ENCODE results near the gene RNF157.

Gene RNF157

DNA sequence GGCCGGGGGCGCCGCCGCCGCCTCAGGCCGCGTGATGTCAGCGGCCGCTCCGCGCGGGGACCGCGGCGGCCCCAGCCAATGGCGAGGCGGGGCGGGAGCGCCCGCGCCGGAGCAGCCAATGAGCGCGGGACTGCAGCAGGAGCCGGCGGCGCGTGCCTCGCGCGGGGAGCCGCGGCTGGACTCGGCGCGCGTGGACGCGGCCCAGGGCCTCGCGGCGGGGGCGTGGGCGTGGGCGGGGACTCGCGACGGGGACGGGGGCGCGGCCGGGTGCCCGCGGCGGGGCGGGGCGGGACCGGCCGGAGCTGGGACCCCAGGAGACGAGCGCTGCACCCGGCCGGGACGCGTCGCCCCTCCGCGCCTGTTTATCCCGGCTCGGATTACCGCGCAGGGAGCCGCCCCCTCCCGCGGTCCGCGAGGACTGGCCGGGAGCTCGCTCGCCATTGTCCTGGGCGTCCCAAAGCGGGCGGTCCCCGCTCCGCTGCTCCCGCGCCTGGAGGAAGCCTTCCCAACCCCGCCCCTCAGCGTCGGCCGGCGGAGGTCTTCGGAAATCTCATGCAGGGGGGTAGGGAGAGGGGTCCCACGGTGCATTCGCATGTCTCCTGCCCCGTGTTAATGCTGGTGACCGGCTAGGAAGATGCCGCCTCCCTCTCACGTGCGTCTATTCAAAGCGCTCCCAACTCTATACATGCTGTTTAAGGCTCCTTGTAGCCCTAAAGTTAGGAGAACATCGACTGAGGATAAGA, at the start of gene RNF157:
Gene RNF157 (minus strand): TSS at position 33 of the 743 bp plus-strand sequence. CDS start 253 bp downstream, outside the sequence.
- peak; percentile 63 for DNase-seq

DNA sequence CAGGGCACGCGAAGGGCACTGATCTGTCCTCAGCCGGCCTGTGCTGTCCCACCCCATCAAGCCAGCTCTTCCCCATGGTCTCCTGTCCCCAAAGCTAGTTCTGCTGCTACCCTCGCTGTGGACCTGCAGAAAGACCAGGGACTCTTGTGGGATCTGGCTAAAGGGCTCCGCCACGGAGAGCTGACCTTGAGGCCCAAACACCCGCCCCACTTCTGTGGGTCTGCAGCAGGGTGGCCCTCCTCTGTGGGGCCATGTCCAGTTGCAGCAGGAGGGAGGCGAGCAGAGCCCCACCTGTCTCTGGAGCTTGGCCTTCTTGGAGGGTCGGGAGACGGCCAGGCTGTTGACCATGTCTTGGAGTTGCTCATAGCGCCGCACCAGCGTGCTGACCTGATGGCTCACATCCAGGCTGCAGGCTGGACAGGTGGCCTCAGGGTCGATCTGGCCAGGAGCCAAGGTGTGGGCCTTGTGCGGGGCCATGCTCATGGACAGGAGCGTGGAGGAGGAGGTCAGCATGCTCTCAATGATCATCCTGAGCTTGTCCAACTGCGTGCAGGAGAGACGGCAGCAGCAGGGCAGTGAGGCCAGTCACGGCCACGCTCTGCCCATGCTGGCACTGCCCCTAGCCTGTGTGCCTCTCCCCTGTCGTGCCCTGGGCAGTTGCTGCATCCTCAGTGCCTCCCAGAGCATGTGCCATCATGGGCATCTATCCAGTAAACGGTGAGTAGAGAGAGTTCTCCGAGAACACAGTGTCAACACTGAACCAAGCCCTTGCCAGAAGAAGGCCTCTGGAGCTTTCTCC, 41.5 kb upstream of the RNF157 start:
- DNase-seq: no peak

DNA sequence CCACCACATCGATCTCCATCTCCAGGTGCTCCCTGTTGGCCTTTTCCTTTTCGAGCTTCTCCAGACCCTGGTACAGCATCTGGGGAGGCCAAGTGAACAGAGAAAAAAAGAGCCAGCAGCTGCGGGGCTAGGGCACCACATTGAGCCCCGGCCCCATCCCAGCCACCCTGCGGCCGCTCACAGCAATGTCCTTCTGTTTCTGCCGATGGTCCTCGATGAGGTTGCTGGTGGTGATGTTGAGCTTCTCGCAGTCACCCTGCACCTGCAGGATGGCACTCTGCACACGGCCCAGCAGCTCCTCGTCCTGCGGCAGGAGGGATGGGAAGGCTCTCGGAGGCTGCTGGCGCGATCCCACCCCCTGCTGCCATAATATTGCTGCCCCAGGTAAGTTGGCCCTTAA, 40.4 kb upstream of the RNF157 start:
- DNase-seq: no peak

DNA sequence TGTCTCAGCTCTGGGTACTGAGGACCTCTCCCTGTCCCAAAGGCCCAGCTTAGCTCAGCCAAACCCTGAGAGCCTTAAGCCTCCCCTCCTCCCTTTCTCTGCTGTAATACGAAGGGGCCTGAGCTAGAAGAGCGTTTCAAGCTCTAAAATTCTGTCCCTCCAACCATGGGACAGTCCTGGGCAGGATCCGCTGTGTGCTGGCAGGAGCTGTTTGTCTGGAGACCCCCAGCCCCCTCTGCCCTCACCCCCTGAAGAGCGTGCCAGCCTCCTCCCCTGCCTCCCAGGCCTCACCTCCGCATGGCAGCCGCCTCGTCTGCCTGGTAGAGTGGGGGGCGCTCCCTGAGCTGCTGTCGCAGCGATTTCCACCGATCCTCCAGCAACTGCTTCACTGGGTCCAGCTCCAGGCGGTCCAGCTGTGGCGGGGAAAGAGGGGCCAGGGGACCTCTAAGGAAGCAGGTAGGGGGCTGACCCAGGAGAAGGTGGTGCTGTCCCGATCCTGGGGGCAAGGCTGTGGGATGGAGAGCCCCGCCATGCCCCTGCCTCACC, 39.5 kb upstream of the RNF157 start:
- no peak for DNase-seq

DNA sequence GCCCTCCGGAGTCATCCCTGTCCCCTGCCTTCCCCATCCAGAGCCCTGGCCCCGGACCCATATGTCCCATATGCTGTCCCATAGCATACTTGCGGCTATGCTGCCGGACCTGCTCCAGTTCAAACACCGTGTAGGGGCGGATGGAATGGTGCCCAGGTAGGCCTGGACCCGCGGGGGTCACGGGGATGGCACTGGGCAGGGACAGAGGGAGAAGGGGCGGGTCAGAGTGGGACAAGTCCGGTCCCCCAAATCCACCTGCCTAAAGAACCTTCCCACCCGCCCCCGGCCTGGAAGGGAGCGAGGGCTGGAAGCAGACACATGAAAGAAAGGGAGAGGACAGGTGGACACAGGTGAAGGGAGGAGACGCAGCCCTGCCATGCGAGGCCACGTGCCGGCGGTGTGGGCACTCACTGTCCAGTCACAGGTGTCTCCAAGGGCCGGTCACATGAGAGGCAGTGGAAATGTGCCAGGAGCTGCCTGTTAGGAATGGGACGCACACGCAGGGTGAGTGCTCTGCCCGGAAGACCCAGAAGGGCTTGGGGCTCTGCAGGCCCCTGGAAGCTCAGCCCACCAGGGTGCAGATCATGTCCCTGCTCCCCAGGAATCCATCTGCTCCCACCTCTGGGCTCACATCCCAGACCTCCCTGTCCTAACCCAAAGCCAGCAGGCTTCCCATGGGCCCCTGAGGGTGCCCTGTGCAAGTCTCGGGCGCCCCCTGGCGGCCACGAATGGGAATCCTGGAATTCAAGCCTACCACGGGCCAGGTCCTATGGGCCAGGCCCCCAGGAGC, 38.9 kb upstream of the RNF157 start:
- DNase-seq: peak; percentile 86

GRCh38 chr17:76278268-76278908, 38.1 kb upstream of the RNF157 start:
- DNase-seq: no peak

DNA sequence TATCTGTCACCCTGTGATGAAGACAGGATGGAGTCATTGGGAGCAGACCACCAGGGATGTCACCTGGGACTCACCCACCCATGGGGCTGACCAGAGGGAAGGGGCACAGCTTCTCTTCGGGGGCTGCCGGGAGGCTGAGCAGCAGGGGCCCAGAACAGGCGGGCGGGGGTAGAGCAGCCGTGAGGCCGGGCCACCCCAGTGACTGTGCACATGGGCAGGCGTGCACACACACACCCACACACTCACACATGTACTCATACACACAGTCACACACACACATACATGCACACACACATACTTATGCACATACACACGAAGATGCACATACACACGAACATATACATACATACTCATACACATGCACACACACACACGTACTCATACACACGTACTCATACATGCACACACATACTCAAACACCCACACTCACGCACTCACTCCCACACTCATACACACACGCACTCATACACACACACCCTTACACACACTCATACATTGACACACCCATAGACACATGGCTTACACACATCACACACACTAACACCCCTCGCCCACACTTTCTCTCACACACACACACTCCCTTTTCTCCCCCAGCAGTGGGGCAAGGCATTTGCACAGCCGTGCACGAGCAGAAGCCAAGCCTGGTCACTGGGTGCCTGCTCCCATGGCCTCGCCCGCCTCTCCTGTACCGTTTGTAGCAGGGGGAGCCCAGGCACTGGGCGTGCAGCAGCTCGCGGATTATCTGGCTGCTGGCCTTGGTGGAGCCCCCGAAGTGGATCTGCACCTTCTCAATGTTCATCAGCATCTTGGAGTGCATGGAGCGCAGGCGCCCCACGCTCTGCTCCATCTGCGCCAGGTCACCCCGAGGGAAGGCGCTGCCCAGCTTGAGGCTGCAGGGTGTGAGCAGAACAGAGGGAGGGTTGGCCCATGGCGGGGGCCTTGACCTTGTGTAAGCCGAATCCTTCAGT, 37.3 kb upstream of the RNF157 start:
- no peak for DNase-seq

DNA sequence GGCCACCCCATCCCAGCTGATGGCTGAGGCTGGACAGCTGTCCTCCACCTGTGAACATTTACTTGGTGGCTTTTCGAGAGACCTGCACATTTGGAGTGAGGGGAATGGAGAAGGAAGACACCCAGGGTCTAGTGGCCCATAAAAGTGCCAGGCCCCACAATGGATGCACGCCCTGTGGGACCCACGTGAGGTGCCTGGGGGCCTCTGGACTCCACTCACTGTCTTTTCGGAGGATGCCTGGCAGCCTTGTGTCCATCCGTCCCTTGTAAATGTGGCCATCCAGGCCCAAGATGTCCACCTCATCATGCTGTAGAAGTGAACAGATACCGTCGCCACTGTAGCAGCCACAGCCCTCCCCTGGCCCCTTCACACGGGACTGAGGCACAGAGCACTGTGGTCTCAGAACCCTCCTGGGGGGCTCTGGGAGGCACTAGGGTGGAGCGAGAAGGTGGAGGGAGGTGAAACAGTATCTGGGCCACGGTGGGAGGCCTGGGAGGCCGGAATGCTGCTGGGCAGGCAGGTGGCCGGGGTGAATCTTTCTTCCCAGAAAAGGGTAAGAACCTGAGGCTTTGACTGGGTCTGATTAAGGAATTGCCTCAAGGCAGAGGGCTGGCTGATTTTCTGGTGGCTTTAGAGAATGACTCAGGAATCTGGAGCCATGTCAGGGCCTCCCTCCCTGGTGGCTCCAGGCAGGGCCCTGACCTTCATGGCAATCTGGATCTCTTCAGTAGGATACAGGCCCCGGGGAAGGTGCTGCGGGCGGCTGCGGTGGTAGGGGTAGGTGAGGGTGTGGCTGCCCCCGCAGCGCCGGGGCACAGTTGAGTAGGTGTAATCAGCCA, 36.4 kb upstream of the RNF157 start:
- DNase-seq: no peak

DNA sequence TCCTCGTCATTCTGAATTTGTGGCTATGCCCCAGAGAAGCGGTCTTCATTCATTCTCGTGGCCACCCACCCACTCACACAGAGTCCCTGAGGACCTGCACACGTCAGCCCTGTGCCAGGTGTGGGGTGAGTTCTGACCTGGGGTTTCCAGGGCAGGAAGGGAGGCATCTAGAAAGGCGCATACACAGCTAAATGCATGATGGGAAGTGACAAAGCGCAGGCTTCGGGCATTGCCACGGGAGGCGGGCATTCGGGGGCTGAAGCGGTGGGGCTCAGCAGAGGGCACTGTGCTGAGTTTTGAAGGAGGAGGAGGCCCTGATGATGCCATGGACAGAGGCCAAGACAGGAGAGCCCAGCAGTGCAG, 35.8 kb upstream of the RNF157 start:
- DNase-seq: no peak

DNA sequence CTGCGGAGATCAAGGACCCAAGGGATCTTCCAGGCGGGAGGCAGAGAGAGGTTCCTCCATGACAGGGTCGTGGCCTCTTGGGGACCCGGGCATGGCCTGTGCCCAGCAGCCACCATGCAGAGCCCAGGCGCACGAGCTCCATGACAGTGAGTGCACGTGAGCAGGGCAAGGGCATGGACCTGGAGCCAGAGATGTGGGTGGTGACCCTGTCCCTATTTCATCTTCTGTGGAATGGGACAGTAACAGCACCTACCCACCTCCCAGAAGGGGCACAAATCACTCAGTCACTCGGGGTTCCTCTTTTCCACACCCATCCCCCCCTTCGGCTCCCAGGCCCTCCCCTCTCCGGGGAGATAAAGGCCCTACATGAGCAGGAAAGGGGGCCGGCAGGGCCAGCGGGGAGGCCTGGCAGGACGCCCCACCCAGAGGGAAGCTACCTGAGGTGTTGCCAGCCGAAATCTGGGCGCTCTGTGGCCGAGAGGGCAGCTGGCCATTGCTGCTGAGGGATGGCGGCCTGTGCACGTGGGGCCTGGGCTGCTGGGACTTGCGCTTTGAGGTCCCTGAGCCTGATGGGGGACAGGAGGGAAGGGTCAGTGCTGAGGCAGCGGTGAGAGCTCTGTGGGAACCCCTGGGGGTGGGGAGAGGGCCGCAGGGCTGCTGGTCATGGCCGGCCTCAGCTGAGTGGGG, 35.2 kb upstream of the RNF157 start:
- no peak for DNase-seq

DNA sequence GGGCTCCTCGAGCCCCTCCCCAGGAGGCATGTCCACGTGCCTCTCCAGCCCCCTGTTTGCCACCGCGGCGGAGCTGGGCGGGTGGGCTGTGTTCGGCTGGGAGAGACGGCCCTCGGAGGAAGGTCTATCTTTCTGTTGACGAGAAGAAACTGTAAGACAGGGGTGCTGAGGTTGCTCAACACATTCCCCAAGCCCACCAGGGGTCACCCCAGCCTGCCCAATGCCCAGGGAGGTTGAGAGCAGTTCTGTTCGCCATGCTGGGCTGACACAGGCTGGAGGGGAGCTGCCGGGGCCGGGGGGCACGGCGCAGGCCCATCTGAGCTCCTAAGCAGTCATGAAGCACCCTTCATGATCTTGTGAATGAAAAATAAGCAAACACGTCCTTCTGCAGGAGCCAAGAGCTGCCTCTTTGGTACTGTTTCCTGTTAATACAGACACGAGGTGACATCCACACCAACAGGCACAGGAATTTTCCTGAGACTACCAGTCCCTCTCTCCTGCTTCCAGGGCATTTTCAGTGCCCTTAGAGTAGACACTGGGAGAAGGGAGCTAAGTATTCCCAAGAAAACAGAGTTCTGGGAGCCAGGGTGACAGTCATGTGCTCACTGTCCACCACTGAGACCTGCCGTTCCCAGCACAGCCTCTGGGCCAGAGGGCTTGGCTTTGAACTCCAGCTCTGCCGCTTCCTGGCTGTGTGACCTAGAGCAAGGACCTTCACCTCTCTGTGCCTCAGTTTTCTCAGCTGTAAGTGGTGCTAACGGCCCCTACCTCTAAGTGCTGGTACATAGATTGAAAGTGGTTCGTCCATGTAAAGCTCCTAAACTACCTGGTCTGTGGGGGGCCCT, 34.0 kb upstream of the RNF157 start:
- no peak for DNase-seq

DNA sequence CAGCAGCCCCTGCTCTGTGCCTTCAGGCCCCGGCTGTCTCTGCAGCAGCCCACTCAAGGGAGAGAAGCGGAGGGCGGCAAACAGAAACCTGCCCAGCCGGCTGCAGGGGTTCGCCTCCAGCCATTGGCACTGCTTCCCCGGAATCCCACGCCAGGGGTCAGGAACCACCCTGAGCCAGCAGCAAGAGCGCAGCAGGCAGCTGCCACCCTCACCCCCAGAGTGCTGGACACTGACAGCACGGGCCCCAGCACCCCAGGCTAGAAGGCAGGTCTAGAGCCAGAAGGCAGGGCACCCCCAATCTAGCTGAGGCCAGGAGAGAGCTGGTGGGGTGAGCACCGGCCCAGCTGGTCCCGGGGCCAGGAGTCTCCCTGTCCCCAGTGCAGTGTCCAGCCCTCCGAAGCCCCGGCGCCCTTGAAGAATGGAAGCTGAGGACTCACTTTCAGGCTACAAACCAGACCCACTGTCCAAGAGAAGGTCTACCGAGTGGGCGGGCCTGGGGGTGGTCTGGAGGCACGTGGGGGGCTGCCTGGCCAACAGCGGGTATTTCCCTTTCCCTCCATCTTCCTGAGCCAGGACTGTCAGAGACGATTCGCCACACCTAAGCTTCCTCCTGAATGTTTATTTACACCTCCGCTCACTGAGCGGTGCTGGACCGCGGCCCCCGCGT, 33.3 kb upstream of the RNF157 start:
- no peak for DNase-seq

DNA sequence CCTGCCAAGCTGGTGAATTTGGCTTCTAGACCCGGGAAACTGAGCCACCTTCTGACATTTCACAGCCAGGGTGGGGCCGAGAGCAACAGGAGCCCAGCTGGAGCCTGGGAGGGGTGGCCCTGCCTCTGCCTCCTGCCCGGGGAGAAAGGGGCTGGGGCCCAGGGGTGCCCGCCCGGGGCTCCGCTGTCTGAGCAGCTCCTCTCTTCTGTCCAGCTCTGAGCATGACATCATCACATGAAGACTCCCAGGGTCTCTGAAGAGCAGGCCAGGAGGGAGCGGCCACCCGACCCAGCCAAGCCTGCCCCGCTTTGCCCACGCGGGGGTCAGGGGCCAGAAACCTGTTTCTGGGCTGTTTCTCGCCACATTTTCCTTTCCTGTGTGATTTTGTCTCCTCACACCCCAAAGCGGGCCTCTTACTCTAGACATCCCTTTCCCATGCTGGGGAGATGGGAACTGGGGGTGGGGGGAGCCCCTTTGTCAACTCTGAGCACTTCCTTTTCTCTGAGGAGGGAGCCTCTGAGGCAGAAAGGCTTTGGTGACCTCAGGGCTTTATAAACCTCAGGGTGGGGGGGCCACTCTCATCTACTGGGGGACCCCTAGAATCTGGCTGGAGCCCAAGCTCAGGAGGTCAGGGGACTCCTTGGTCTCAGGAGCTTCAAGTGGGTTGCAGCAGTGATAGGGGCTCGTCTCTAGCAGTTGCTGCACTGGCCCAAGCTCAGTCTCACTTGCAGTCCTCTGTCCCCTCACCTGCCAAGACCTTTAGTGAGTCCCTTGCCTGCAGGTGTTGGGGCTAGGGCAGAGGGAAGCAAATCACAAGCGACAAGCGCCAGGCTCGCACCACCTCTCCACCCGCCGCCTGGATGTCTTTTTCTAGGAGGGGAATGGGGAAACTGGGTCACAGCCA, 32.5 kb upstream of the RNF157 start:
- peak; percentile 26 for DNase-seq

DNA sequence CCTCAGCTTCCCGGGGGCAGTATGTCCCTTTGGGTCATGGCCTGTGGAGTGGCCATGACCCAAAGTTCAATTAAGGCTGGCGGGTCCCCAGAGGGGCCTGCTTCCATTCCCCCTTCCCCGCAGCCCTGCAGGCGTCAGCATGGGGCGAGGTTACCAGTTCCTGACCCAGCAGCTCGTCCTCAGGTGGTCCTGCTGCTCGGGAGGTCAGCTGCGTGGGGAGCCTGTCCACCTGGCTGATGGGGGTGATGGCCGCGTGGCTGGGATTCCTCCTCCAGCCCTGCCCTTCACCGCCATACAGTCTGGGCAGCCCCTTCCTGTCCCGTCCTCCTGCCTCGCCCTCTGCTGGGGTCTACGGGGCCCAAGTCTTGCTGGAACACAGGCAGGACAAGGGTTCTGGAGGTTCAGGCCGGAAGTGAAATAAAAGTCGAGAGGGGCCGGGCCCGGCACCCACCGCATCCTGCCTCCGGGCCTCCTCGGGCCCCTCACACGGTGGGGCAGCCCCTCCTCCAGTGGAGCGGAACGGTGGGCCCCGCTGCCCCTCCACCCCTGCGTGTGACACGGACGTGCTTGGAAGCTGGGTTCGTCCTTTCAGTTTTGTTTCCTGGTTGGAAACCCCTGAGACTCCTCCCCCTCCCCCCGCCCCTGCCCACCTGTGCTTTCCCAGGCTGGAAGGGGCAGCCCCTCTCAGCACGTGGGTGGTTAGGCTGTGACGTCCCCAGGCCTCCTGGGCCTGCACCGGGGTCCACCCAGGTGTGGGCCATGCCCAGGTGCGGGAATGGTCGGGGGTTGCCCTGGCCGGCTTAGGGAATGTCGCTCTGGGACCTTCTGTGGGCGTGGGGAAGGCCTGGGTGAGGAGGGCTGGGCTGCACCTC, 31.6 kb upstream of the RNF157 start:
- DNase-seq: peak; percentile 37

GRCh38 chr17:76270770-76271668, 30.7 kb upstream of the RNF157 start:
- no peak for DNase-seq

Measured in activated CD4-positive, alpha-beta T cell treated with anti-CD3 and anti-CD28 coated beads, Interleukin-2, amount 50 U/mL, for 1 hour (primary cell).